Naive thymus-derived CD4-positive, alpha-beta T cell (primary cell): ENCODE data around the gene KAZN. TPM values are rescaled to one million over a fixed set of nuclear protein-coding genes. Genes with fewer than 3 reads are reported as not detected.
A peak's percentile ranks its signal among the peaks of the same experiment; 100 is the strongest.

Experiments
- ATAC-seq: fragments of 150-1000 bp; cut with Tn5 transposase; 2 replicates; pipeline ENCODE4 v1.10.0; 2021; ENCODE audit warnings: mild to moderate bottlenecking, moderate library complexity
- CTCF ChIA-PET: fragments of 350-600 bp; sonication (Branson Sonifier 250); formaldehyde crosslinking; loops from one replicate; lab custom pipeline; 2021; ENCODE audit warnings: antibody characterized with exemption; lab: Charles Lee
- POLR2A ChIA-PET: fragments of 350-600 bp; sonication (Branson Sonifier 250); formaldehyde crosslinking; loops from one replicate; lab custom pipeline; 2021; ENCODE audit warnings: antibody characterized with exemption, inconsistent platforms; lab: Charles Lee
- DNase-seq, 9 donors: peaks; one replicate each; pipeline versions ENCODE4 v3.0.0 to v3.0.0-alpha.2; 2020 to 2022; ENCODE audit warnings: mixed read lengths in 1 of 9
- H3K27ac ChIP-seq: one replicate; pipeline ENCODE4 v1.7.0; 2013; ENCODE audit warnings: mild to moderate bottlenecking, low read depth, low read length, moderate library complexity
- H3K27me3 ChIP-seq, 2 donors: one replicate each; pipeline ENCODE4 v1.7.0; 2013; ENCODE audit warnings: low read length in 2 of 2, mild to moderate bottlenecking in 2 of 2, moderate library complexity in 2 of 2; ENCODE audit not compliant: control insufficient read depth in 2 of 2, insufficient read depth in 2 of 2
- H3K36me3 ChIP-seq, 3 experiments: 1 replicate in 2 of 3; 2 replicates in 1 of 3; pipeline ENCODE4 v1.7.0; 2013; ENCODE audit warnings: low read length in 3 of 3, mild to moderate bottlenecking in 3 of 3, moderate library complexity in 1 of 3; ENCODE audit not compliant: insufficient read depth in 3 of 3, control insufficient read depth in 2 of 3
- H3K4me1 ChIP-seq, 2 donors: one replicate each; pipeline ENCODE4 v1.7.0; 2013; ENCODE audit warnings: low read length in 2 of 2, mild to moderate bottlenecking in 2 of 2, moderate library complexity in 1 of 2; ENCODE audit not compliant: control insufficient read depth in 2 of 2, insufficient read depth in 2 of 2
- H3K4me3 ChIP-seq: 2 replicates; pipeline ENCODE4 v1.7.0; 2013; ENCODE audit warnings: mild to moderate bottlenecking, low read length
- H3K9me3 ChIP-seq, 3 experiments: 1 replicate in 2 of 3; 2 replicates in 1 of 3; pipeline ENCODE4 v1.7.0; 2013; ENCODE audit warnings: low read length in 3 of 3; ENCODE audit not compliant: control insufficient read depth in 2 of 3
- H3K27ac Mint-ChIP-seq, 9 donors: one replicate each; pipeline ENCODE4 v1.8.0; 2020 to 2022; ENCODE audit warnings: mixed read lengths in 9 of 9, mild to moderate bottlenecking in 8 of 9, moderate library complexity in 5 of 9, inconsistent platforms in 2 of 9
- H3K27me3 Mint-ChIP-seq, 5 donors: one replicate each; pipeline ENCODE4 v1.8.0; 2021 to 2022; ENCODE audit warnings: mixed read lengths in 5 of 5, mild to moderate bottlenecking in 1 of 5
- H3K36me3 Mint-ChIP-seq, 5 donors: one replicate each; pipeline ENCODE4 v1.8.0; 2020 to 2022; ENCODE audit warnings: mixed read lengths in 5 of 5, mild to moderate bottlenecking in 3 of 5, inconsistent platforms in 1 of 5
- H3K4me1 Mint-ChIP-seq, 7 donors: one replicate each; pipeline ENCODE4 v1.8.0; 2020 to 2022; ENCODE audit warnings: mixed read lengths in 7 of 7, mild to moderate bottlenecking in 3 of 7, inconsistent platforms in 1 of 7
- H3K4me3 Mint-ChIP-seq, 10 donors: one replicate each; pipeline ENCODE4 v1.8.0; 2020 to 2022; ENCODE audit warnings: mild to moderate bottlenecking in 10 of 10, mixed read lengths in 10 of 10, moderate library complexity in 6 of 10, inconsistent platforms in 2 of 10
- H3K9me3 Mint-ChIP-seq, 11 donors: one replicate each; pipeline ENCODE4 v1.8.0; 2020 to 2022; ENCODE audit warnings: mixed read lengths in 11 of 11, mild to moderate bottlenecking in 4 of 11, inconsistent platforms in 1 of 11, moderate library complexity in 1 of 11
- intact Hi-C, 2 donors: fragments of 100-400 bp; cut with micrococcal nuclease; formaldehyde crosslinking; loops; one replicate each; pipeline ENCODE4 v1.15.1; 2023
- polyA plus RNA-seq, 2 donors: library from polyadenylated mRNA; unstranded; fragments of 300-500 nt; fragmentation: Illumina TruSeq; gene quantifications; one replicate each; pipeline ENCODE4 v1.2.3, GENCODE V29; 2021
- total RNA-seq, 6 experiments: library from RNA in 5 of 6; stranded (reverse) in 5 of 6; gene quantifications; 1 replicate in 5 of 6; 2 replicates in 1 of 6; pipeline ENCODE4 v1.2.3 and lab custom pipeline; 2021 to 2026

The KAZN gene
- total and polyA plus RNA-seq, 7 experiments from 2014 or later: 0.08 to 0.87 (median 0.30) TPM

GRCh38 chr1:15020943-15021745 lies 422.7 kb downstream of the KAZN start:
- Mint-ChIP-seq H3K36me3 (no peaks in the 10 kb centered on the region), H3K4me1 (peaks cover 0 to 5% (median 0%) of the 10 kb centered on the region in 7 donors), H3K4me3 (no peak overlapping the region), H3K27ac (no peak overlapping the region), H3K27me3 (peaks cover 0 to 10% (median 0%) of the 10 kb centered on the region in 5 donors), H3K9me3 (no peaks in the 10 kb centered on the region)
- intact Hi-C loops: loop anchor here in 1 of 2 donors (10.0 kb wide), 1 partner anchor 106 kb away; no protein-coding TSS in a partner anchor
- Histone ChIP-seq H3K4me1 (no peaks in the 10 kb centered on the region), H3K4me3 (no peak overlapping the region), H3K27ac (no peak overlapping the region), H3K36me3 (no peaks in the 10 kb centered on the region), H3K27me3 (no peaks in the 10 kb centered on the region), H3K9me3 (no peaks in the 10 kb centered on the region)
- DNase-seq: no peak
- no peak for ATAC-seq
- POLR2A ChIA-PET: no interaction called here
- CTCF ChIA-PET: no interaction called here

- intact Hi-C loops: loop anchor here in 1 of 2 donors (10.0 kb wide), 1 partner anchor 107 kb away; no protein-coding TSS in a partner anchor
- Mint-ChIP-seq H3K27ac (no peak overlapping the region), H3K36me3 (no peaks in the 10 kb centered on the region)
Measured at GRCh38 chr1:15022048-15022447, 423.6 kb downstream of the KAZN start.

GRCh38 chr1:15023205-15023604 lies 424.7 kb downstream of the KAZN start:
- Histone ChIP-seq H3K9me3 (no peaks in the 10 kb centered on the region), H3K27ac (no peak overlapping the region), H3K4me1 (no peaks in the 10 kb centered on the region), H3K27me3 (no peaks in the 10 kb centered on the region), H3K36me3 (no peaks in the 10 kb centered on the region), H3K4me3 (no peak overlapping the region)
- no peak for DNase-seq
- H3K4me1 Mint-ChIP-seq: peaks cover 0 to 5% (median 0%) of the 10 kb centered on the region in 7 donors
- no peaks in the 10 kb centered on the region for H3K9me3 Mint-ChIP-seq
- ChIA-PET CTCF (no interaction called here), POLR2A (no interaction called here)
- H3K36me3 Mint-ChIP-seq: no peaks in the 10 kb centered on the region
- H3K4me3 Mint-ChIP-seq: no peak overlapping the region
- no peak for ATAC-seq
- no peak overlapping the region for H3K27ac Mint-ChIP-seq
- H3K27me3 Mint-ChIP-seq: peaks cover 0 to 10% (median 0%) of the 10 kb centered on the region in 5 donors
- intact Hi-C loops: loop anchor here in 1 of 2 donors (10.0 kb wide), 1 partner anchor 108 kb away; no protein-coding TSS in a partner anchor

More at GRCh38 chr1:15022048-15022447, 423.6 kb downstream of the KAZN start:
- Histone ChIP-seq H3K9me3 (no peaks in the 10 kb centered on the region), H3K27me3 (no peaks in the 10 kb centered on the region), H3K36me3 (no peaks in the 10 kb centered on the region), H3K4me3 (no peak overlapping the region), H3K4me1 (no peaks in the 10 kb centered on the region), H3K27ac (no peak overlapping the region)
- DNase-seq: no peak
- ChIA-PET POLR2A (no interaction called here), CTCF (no interaction called here)
- no peak for ATAC-seq
- Mint-ChIP-seq H3K27me3 (peaks cover 0 to 10% (median 0%) of the 10 kb centered on the region in 5 donors), H3K4me3 (no peak overlapping the region), H3K9me3 (no peaks in the 10 kb centered on the region), H3K4me1 (peaks cover 0 to 5% (median 0%) of the 10 kb centered on the region in 7 donors)

GRCh38 chr1:15023976-15024375 lies 425.5 kb downstream of the KAZN start:
- Mint-ChIP-seq H3K27me3 (peaks cover 0 to 10% (median 0%) of the 10 kb centered on the region in 5 donors), H3K4me3 (no peak overlapping the region), H3K27ac (peak overlapping the region in 1 of 9 donors; percentile 30), H3K9me3 (no peaks in the 10 kb centered on the region), H3K4me1 (peaks cover 0 to 5% (median 0%) of the 10 kb centered on the region in 7 donors), H3K36me3 (no peaks in the 10 kb centered on the region)
- Histone ChIP-seq H3K9me3 (no peaks in the 10 kb centered on the region), H3K36me3 (no peaks in the 10 kb centered on the region), H3K4me3 (no peak overlapping the region), H3K27me3 (no peaks in the 10 kb centered on the region), H3K27ac (no peak overlapping the region), H3K4me1 (no peaks in the 10 kb centered on the region)
- ChIA-PET CTCF (no interaction called here), POLR2A (no interaction called here)
- DNase-seq: no peak
- intact Hi-C loops: loop anchor here in 1 of 2 donors (10.0 kb wide), 1 partner anchor 109 kb away; no protein-coding TSS in a partner anchor
- ATAC-seq: no peak

GRCh38 chr1:15026117-15026489 lies 427.6 kb downstream of the KAZN start:
- Mint-ChIP-seq H3K27ac (no peak overlapping the region), H3K4me1 (peaks cover 0 to 5% (median 0%) of the 10 kb centered on the region in 7 donors), H3K4me3 (no peak overlapping the region), H3K9me3 (no peaks in the 10 kb centered on the region), H3K36me3 (no peaks in the 10 kb centered on the region), H3K27me3 (peaks cover 0 to 10% (median 0%) of the 10 kb centered on the region in 5 donors)
- ATAC-seq: no peak
- no peak for DNase-seq
- CTCF ChIA-PET: no interaction called here
- no peaks in the 10 kb centered on the region for H3K4me1 ChIP-seq
- intact Hi-C loops: loop anchor here (2.0 to 10.0 kb wide), 2 partner anchors 101 to 111 kb away; no protein-coding TSS in a partner anchor
- POLR2A ChIA-PET: no interaction called here
- H3K9me3 ChIP-seq: no peaks in the 10 kb centered on the region
- no peak overlapping the region for H3K4me3 ChIP-seq
- no peaks in the 10 kb centered on the region for H3K27me3 ChIP-seq
- H3K36me3 ChIP-seq: no peaks in the 10 kb centered on the region
- no peak overlapping the region for H3K27ac ChIP-seq

- Histone ChIP-seq H3K9me3 (no peaks in the 10 kb centered on the region), H3K27me3 (no peaks in the 10 kb centered on the region), H3K4me3 (no peak overlapping the region), H3K4me1 (no peaks in the 10 kb centered on the region), H3K27ac (no peak overlapping the region), H3K36me3 (no peaks in the 10 kb centered on the region)
- H3K9me3 Mint-ChIP-seq: no peaks in the 10 kb centered on the region
- intact Hi-C loops: loop anchor here (2.0 to 10.0 kb wide), 2 partner anchors 103 to 113 kb away; no protein-coding TSS in a partner anchor
- H3K27ac Mint-ChIP-seq: no peak overlapping the region
- CTCF ChIA-PET: interaction anchor here (0.7 to 1.0 kb wide), 2 partner anchors 10 to 248 kb away, joined by 3 read pairs; no protein-coding TSS in a partner anchor
- H3K4me3 Mint-ChIP-seq: no peak overlapping the region
- DNase-seq: peak in 1 of 9 donors; percentile 45
- no peaks in the 10 kb centered on the region for H3K36me3 Mint-ChIP-seq
- POLR2A ChIA-PET: no interaction called here
- H3K27me3 Mint-ChIP-seq: peaks cover 0 to 10% (median 0%) of the 10 kb centered on the region in 5 donors
- H3K4me1 Mint-ChIP-seq: peaks cover 0 to 5% (median 0%) of the 10 kb centered on the region in 7 donors
- no peak for ATAC-seq
Measured at GRCh38 chr1:15027515-15027986, 429.1 kb downstream of the KAZN start.
